K562 (cell line): ENCODE measurements around the gene AFM. TPM values are rescaled to one million over a fixed set of nuclear protein-coding genes. Genes with fewer than 3 reads are reported as not detected.

ENCODE experiments used
- ARNT ChIP-seq, 2 experiments: fragments of 450-650 bp; IDR thresholded peaks; 2 replicates each; pipeline ENCODE4 v1.6.1; 2016; ENCODE audit warnings: mild to moderate bottlenecking in 1 of 2
- BCOR ChIP-seq: fragments of 450-650 bp; IDR thresholded peaks from 2 replicates; pipeline ENCODE4 v1.6.1; 2016
- CBFA2T2 ChIP-seq: fragments of 450-650 bp; conservative IDR thresholded peaks from 2 replicates; pipeline ENCODE4 v1.6.1; 2017; ENCODE audit warnings: mild to moderate bottlenecking
- CBFA2T3 ChIP-seq: fragments of 450-650 bp; IDR thresholded peaks from 2 replicates; pipeline ENCODE4 v1.6.1; 2017
- CTBP1 ChIP-seq: fragments of 450-650 bp; IDR thresholded peaks from 2 replicates; pipeline ENCODE4 v1.6.1; 2016; ENCODE audit warnings: borderline replicate concordance
- DPF2 ChIP-seq: fragments of 450-650 bp; IDR thresholded peaks from 2 replicates; pipeline ENCODE4 v1.6.1; 2016
- EGR1 ChIP-seq: fragments of 450-650 bp; conservative IDR thresholded peaks from 2 replicates; pipeline ENCODE4 v1.6.1; 2017; ENCODE audit warnings: mild to moderate bottlenecking
- ELF1 ChIP-seq: fragments of 200-800 bp; sonication (Bioruptor generic); IDR thresholded peaks from 2 replicates; pipeline ENCODE4 v1.6.1; 2016; ENCODE audit warnings: missing genetic modification characterization, missing compliant biosample characterization
- EP300 ChIP-seq: IDR thresholded peaks from 2 replicates; pipeline ENCODE4 v1.6.1; 2012; ENCODE audit warnings: low read length, improper control_type of control experiment
- FOXM1 ChIP-seq, 2 experiments: fragments of 450-650 bp in 1 of 2; sonication (generic) in 1 of 2; formaldehyde crosslinking in 1 of 2; IDR thresholded peaks; 2 replicates each; pipeline versions ENCODE4 v1.6.1 to v1.9.0; 2017 to 2022; ENCODE audit warnings: low read depth in 2 of 2, mild to moderate bottlenecking in 2 of 2, missing genetic modification reagents in 1 of 2, moderate library complexity in 1 of 2
- HCFC1 ChIP-seq: IDR thresholded peaks from 2 replicates; pipeline ENCODE4 v1.6.1; 2012; ENCODE audit warnings: low read depth, low read length, improper control_type of control experiment
- KDM1A ChIP-seq, 2 experiments: fragments of 450-650 bp; IDR thresholded peaks; 2 replicates each; pipeline ENCODE4 v1.6.1; 2016; ENCODE audit warnings: mild to moderate bottlenecking in 2 of 2
- KLF16 ChIP-seq: IDR thresholded peaks from 2 replicates; pipeline ENCODE4 v1.6.1; 2016; ENCODE audit warnings: antibody characterized with exemption
- MXI1 ChIP-seq: IDR thresholded peaks from 2 replicates; pipeline ENCODE4 v1.6.1; 2011; ENCODE audit warnings: low read depth, mild to moderate bottlenecking, improper control_type of control experiment, low read length
- PML ChIP-seq: IDR thresholded peaks from 2 replicates; pipeline ENCODE4 v1.6.1; 2012; ENCODE audit warnings: low read length, inconsistent platforms
- RCOR1 ChIP-seq, 2 experiments: IDR thresholded peaks; 2 replicates each; pipeline ENCODE4 v1.6.1; 2012; ENCODE audit warnings: low read depth in 2 of 2, low read length in 2 of 2, borderline replicate concordance in 1 of 2, improper control_type of control experiment in 1 of 2
- SMARCA4 ChIP-seq: fragments of 450-650 bp; IDR thresholded peaks from 2 replicates; pipeline ENCODE4 v1.6.1; 2016
- SMARCE1 ChIP-seq: fragments of 450-650 bp; IDR thresholded peaks from 2 replicates; pipeline ENCODE4 v1.7.1; 2016; ENCODE audit warnings: mild to moderate bottlenecking
- SPI1 ChIP-seq: IDR thresholded peaks from 2 replicates; pipeline ENCODE4 v1.6.1; 2011; ENCODE audit warnings: low read depth, low read length, control low read depth, borderline replicate concordance
- SRSF1 ChIP-seq: fragments of 200-400 bp; formaldehyde crosslinking; IDR thresholded peaks from 2 replicates; pipeline ENCODE4 v1.6.1; 2017; ENCODE audit warnings: mild to moderate bottlenecking, low read depth, low read length, moderate library complexity
- TARDBP ChIP-seq: fragments of 450-650 bp; IDR thresholded peaks from 2 replicates; pipeline ENCODE4 v1.6.1; 2016
- ZBTB17 ChIP-seq: fragments of 450-650 bp; formaldehyde crosslinking; IDR thresholded peaks from 2 replicates; pipeline ENCODE4 v1.4.0; 2020; ENCODE audit warnings: mild to moderate bottlenecking
- ZNF444 ChIP-seq: fragments of 250-450 bp; sonication (Bioruptor Pico); IDR thresholded peaks from 2 replicates; pipeline ENCODE4 v1.4.0; 2020; ENCODE audit warnings: mild to moderate bottlenecking, moderate library complexity
- ZNF696 ChIP-seq: fragments of 250-450 bp; sonication (Bioruptor Pico); conservative IDR thresholded peaks from 2 replicates; pipeline ENCODE4 v1.4.0; 2020; ENCODE audit warnings: mild to moderate bottlenecking, moderate library complexity
- polyA plus RNA-seq, 8 experiments: library from polyadenylated mRNA; depleted of rRNA in 4 of 8; stranded (reverse) in 5 of 8; unstranded in 3 of 8; fragments of >200 nt; fragmentation: Nextera tagmentation in 2 of 8; fragmentation: Illumina TruSeq in 1 of 8; extraction: Ambion mirVana in 2 of 8; extraction: Trizol in 1 of 8; gene quantifications; 2 replicates each; pipeline versions ENCODE4 v1.2.1 to v1.2.3, GENCODE V29; 2011 to 2014; ENCODE audit warnings: inconsistent platforms in 1 of 8, missing spikeins in 1 of 8
- total RNA-seq, 7 experiments: library from RNA; depleted of rRNA in 6 of 7; stranded (reverse); fragments of >200 nt in 6 of 7; fragmentation: Illumina TruSeq in 2 of 7; extraction: Trizol in 2 of 7; gene quantifications; 2 replicates each; pipeline versions ENCODE4 v1.2.1 to v1.2.3, GENCODE V29; 2011 to 2021; ENCODE audit warnings: low replicate concordance in 1 of 7
- TF ChIP-seq, protein P1 (sequence below): IDR thresholded peaks from 2 replicates; pipeline ENCODE4 v1.6.1; 2014; ENCODE audit warnings: antibody characterized with exemption
- TF ChIP-seq, protein P2 (sequence below): fragments of 450-650 bp; IDR thresholded peaks from 2 replicates; pipeline ENCODE4 v1.6.1; 2016; ENCODE audit warnings: borderline replicate concordance
- TF ChIP-seq, protein P3 (sequence below): fragments of 250-450 bp; sonication (Bioruptor Pico); IDR thresholded peaks from 2 replicates; pipeline ENCODE4 v1.5.0; 2021
- TF ChIP-seq, protein P4 (sequence below): fragments of 450-650 bp; IDR thresholded peaks from 2 replicates; pipeline ENCODE4 v1.7.0; 2016; ENCODE audit warnings: borderline replicate concordance

The AFM gene
- total and polyA plus RNA-seq, 9 of the 15 experiments (the other 6 are each of a cell fraction or from before 2014, with no cell fraction given) = 0.07 to 0.15 (median 0.12) TPM; not detected in 5

DNA sequence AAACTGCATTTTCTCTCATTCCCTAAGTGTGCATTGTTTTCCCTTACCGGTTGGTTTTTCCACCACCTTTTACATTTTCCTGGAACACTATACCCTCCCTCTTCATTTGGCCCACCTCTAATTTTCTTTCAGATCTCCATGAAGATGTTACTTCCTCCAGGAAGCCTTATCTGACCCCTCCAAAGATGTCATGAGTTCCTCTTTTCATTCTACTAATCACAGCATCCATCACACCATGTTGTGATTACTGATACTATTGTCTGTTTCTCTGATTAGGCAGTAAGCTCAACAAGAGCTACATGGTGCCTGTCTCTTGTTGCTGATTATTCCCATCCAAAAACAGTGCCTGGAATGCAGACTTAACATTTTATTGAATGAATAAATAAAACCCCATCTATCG, 48.4 kb upstream of the AFM start (continued):
- no peak for TF ChIP-seq SRSF1
- TF ChIP-seq EP300 = peak; percentile 59
- no peak for TF ChIP-seq ARNT (IDR thresholded peaks at IDR 0.05)
- peak; percentile 82 for TF ChIP-seq SPI1
- TF ChIP-seq SMARCA4 = peak; percentile 66; the same call in 1 of the 2 replicates
- no peak for TF ChIP-seq BCOR
- TF ChIP-seq EGR1 = no peak
- peak; percentile 11 to 89; a peak in 2 of 4 replicates for TF ChIP-seq RCOR1 (IDR thresholded peaks at IDR 0.05; ENCODE audit: borderline replicate concordance in 1 of 2, low read depth in 2 of 2, low read length in 2 of 2)
- no peak for TF ChIP-seq MXI1
- TF ChIP-seq DPF2 = peak; percentile 29; the same call in 1 of the 2 replicates
- no peak for TF ChIP-seq ZBTB17 (CRISPR knock-in tag)
- TF ChIP-seq, protein P1, sequence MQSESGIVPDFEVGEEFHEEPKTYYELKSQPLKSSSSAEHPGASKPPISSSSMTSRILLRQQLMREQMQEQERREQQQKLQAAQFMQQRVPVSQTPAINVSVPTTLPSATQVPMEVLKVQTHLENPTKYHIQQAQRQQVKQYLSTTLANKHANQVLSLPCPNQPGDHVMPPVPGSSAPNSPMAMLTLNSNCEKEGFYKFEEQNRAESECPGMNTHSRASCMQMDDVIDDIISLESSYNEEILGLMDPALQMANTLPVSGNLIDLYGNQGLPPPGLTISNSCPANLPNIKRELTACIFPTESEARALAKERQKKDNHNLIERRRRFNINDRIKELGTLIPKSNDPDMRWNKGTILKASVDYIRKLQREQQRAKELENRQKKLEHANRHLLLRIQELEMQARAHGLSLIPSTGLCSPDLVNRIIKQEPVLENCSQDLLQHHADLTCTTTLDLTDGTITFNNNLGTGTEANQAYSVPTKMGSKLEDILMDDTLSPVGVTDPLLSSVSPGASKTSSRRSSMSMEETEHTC = 0 out of 2 replicates have a peak, but pooled peaks have one; percentile 45
- no peak for TF ChIP-seq ZNF696 (CRISPR knock-in tag)
- TF ChIP-seq, protein P2, sequence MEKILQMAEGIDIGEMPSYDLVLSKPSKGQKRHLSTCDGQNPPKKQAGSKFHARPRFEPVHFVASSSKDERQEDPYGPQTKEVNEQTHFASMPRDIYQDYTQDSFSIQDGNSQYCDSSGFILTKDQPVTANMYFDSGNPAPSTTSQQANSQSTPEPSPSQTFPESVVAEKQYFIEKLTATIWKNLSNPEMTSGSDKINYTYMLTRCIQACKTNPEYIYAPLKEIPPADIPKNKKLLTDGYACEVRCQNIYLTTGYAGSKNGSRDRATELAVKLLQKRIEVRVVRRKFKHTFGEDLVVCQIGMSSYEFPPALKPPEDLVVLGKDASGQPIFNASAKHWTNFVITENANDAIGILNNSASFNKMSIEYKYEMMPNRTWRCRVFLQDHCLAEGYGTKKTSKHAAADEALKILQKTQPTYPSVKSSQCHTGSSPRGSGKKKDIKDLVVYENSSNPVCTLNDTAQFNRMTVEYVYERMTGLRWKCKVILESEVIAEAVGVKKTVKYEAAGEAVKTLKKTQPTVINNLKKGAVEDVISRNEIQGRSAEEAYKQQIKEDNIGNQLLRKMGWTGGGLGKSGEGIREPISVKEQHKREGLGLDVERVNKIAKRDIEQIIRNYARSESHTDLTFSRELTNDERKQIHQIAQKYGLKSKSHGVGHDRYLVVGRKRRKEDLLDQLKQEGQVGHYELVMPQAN = no peak
- no peak for TF ChIP-seq ZNF444 (CRISPR knock-in tag)
- peak; percentile 49; the same call in 1 of the 2 replicates for TF ChIP-seq KLF16
- TF ChIP-seq, protein P3, sequence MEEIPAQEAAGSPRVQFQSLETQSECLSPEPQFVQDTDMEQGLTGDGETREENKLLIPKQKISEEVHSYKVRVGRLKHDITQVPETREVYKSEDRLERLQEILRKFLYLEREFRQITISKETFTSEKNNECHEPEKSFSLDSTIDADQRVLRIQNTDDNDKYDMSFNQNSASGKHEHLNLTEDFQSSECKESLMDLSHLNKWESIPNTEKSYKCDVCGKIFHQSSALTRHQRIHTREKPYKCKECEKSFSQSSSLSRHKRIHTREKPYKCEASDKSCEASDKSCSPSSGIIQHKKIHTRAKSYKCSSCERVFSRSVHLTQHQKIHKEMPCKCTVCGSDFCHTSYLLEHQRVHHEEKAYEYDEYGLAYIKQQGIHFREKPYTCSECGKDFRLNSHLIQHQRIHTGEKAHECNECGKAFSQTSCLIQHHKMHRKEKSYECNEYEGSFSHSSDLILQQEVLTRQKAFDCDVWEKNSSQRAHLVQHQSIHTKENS (CRISPR knock-in tag) = no peak
- TF ChIP-seq HCFC1 = no peak
- TF ChIP-seq CBFA2T3 = peak; percentile 73
- TF ChIP-seq SMARCE1 = peak; percentile 66; the same call in 1 of the 2 replicates
- TF ChIP-seq ELF1 (tag) = no peak
- TF ChIP-seq TARDBP = no peak
- peak; percentile 80; the same call in 1 of the 2 replicates for TF ChIP-seq CTBP1
- TF ChIP-seq FOXM1 (IDR thresholded peaks at IDR 0.05; ENCODE audit: low read depth) = peak; percentile 38; the same call in 1 of the 2 replicates
- TF ChIP-seq FOXM1 (CRISPR knock-in tag; IDR thresholded peaks at IDR 0.05; ENCODE audit: low read depth) = no peak
- TF ChIP-seq PML = peak; percentile 47; the same call in 1 of the 2 replicates
- TF ChIP-seq, protein P4, sequence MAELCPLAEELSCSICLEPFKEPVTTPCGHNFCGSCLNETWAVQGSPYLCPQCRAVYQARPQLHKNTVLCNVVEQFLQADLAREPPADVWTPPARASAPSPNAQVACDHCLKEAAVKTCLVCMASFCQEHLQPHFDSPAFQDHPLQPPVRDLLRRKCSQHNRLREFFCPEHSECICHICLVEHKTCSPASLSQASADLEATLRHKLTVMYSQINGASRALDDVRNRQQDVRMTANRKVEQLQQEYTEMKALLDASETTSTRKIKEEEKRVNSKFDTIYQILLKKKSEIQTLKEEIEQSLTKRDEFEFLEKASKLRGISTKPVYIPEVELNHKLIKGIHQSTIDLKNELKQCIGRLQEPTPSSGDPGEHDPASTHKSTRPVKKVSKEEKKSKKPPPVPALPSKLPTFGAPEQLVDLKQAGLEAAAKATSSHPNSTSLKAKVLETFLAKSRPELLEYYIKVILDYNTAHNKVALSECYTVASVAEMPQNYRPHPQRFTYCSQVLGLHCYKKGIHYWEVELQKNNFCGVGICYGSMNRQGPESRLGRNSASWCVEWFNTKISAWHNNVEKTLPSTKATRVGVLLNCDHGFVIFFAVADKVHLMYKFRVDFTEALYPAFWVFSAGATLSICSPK = no peak
- peak; percentile 45 for TF ChIP-seq CBFA2T2
- peak; percentile 27 to 32; a peak in 1 of 4 replicates for TF ChIP-seq KDM1A (IDR thresholded peaks at IDR 0.05)
